HG03064 (cell line): ENCODE measurements around the gene CENPP.

Experiments
- ATAC-seq: cut with Tn5 transposase; IDR thresholded peaks from one replicate; pipeline ENCODE4 v1.9.1; 2021; ENCODE audit warnings: low read depth; ENCODE audit not compliant: unreplicated experiment

CENPP gene

GRCh38 chr9:92527832-92528521, 202.2 kb downstream of the CENPP start:
- no peak for ATAC-seq

GRCh38 chr9:92528522-92528849, 202.7 kb downstream of the CENPP start:
- ATAC-seq: no peak

- no peak for ATAC-seq
Measured at GRCh38 chr9:92529124-92529523, 203.4 kb downstream of the CENPP start.

GRCh38 chr9:92530893-92531292, 205.1 kb downstream of the CENPP start:
- no peak for ATAC-seq

GRCh38 chr9:92534204-92534603, 208.5 kb downstream of the CENPP start:
- ATAC-seq: no peak

- no peak for ATAC-seq
Measured at GRCh38 chr9:92534674-92535073, 208.9 kb downstream of the CENPP start.

GRCh38 chr9:92535940-92536850, 210.4 kb downstream of the CENPP start, which contains the start of gene ECM2:
TSS of gene ECM2 (minus strand) at chr9:92535990. CDS start at chr9:92522866, 13,124 bp downstream.
- ATAC-seq: no peak

- no peak for ATAC-seq
Measured at GRCh38 chr9:92538541-92538940, 212.8 kb downstream of the CENPP start.

GRCh38 chr9:92543972-92544371, 218.2 kb downstream of the CENPP start:
- no peak for ATAC-seq

- ATAC-seq: no peak
Measured at GRCh38 chr9:92545002-92545510, 219.3 kb downstream of the CENPP start.

GRCh38 chr9:92547356-92547755, 221.6 kb downstream of the CENPP start:
- ATAC-seq: no peak

- no peak for ATAC-seq
Measured at GRCh38 chr9:92550765-92551164, 225.0 kb downstream of the CENPP start.

GRCh38 chr9:92558612-92559374, 233.0 kb downstream of the CENPP start:
- ATAC-seq: no peak

- ATAC-seq: no peak
Measured at GRCh38 chr9:92561374-92562330, 235.9 kb downstream of the CENPP start.

GRCh38 chr9:92562461-92562967, 236.8 kb downstream of the CENPP start:
- no peak for ATAC-seq

- ATAC-seq: no peak
Measured at GRCh38 chr9:92563116-92564100, 237.7 kb downstream of the CENPP start.

GRCh38 chr9:92564504-92564903, 238.8 kb downstream of the CENPP start:
- no peak for ATAC-seq

GRCh38 chr9:92564982-92565381, 239.2 kb downstream of the CENPP start:
- no peak for ATAC-seq
